ENCODE data around the gene TRIM66.
"Not testable (repeated sequence)": the region's sequence is repeated elsewhere in the genome, so short reads cannot be mapped to it uniquely, and the experiment has no call there.

Gene TRIM66

DNA sequence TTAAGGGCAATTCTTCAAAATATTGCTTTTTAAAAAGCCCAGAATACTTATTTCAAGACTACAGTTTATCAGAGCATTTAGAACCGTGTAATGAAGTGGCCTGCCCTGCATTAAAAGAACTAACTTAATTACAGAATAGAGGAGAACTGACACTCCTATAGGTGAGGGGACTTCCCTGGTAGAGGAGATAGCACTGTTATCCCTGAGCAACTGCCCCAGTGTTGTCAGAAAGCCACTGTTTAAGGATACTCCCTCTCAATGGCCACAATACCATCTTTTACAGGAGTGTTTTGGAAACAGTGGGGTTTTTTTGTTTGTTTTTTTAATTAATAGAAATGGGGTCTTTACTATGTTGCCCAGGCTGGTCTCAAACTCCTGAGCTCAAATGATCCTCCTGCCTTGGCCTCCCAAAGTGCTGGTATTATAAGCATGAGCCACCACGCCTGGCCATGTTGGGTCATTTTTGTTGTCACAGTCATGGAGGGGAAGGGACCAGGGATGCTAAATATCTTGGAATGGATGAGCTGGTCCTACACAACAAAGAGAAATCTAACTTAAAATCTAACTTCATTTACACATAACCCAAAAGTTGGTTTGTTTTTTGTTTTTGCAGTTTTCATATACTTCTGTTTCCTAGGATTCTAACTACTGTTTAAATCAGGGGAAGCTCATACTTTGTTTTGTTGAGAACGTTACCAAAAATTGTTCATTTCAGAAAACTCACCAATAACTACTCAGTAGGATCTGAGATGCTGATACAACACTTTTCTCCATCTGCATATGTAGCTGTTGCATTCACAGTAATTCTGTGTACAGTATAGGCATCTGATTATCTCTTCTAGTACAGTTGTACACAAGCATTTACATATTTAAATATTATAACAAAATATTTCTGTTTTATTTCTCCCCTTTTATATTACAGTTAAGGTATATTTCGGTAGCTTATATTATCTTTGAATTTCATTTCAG lies 8.2 kb upstream of the TRIM66 start:
- no peak for DNase-seq

DNA sequence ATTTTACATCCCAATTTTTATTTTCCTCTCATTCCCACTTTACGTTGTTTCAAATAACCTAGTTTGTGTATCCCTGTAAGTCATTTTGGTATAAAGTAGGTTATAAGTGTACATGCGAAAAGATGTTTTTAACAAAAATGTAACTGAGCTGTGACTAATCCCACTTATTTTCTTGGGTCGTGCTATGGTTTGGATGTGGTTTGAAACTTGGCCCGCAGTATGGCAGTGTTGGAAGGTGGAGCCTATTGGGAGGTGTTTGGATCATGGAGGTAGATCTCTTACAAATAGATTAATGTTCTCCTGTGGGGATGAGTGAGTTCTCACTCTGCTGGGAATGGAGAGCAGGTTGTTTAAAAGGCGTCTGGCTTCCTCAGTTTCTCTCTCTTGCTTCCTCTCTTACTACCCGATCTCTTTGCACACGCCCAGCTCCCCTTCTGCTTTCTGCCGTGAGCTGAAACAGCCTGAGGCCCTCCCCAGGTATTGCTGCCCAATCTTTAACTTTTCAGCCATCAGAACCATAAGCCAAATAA lies 7.3 kb upstream of the TRIM66 start:
- peak in 1 of 3 experiments; percentile 28 for DNase-seq

DNA sequence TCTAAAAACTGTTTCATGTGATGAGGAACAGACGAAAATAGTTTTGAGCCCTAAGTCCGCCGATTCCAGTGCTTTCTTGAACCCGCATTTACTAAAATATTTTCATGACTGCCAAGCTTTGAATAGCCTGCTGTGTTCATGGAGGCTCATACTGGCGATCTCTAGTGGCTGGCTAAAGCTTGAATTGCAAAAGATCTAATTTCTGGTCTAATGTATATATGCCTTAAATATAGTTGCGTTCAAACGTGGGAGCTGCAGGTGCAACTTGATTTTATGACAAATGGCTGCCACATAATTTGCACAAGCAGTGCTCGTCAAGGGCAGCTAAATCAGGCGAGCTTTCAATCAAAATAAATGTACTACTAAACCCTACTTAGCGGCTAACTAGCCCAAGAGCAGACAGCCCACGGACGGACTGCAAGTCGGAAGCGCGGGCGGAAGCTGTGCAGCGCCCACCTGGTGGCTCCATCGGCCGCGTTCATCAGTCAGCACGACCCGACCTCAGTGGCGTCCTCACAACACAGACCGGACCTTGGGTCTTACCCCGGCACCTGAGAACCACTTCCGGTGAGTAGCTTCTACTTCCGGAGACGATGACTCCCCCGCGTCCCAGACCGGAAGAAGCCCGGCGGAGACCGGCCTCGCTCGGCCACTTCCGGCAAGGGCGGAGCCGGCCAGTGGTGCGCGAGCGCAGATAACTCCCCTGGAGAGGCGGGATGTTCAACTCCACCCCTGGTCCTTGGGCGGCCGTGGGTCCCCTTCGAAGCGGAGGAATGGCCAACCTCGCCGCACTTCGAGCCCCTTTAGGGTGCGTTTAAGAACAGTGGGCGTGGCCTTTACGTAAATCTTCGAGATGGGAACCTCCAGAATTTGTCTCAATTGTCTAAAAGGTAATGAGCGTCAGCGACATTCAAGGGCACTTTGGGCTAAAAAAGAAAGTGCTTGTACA lies 6.2 kb upstream of the TRIM66 start:
- DNase-seq = peak; percentile 96 to 99 (median 99)

DNA sequence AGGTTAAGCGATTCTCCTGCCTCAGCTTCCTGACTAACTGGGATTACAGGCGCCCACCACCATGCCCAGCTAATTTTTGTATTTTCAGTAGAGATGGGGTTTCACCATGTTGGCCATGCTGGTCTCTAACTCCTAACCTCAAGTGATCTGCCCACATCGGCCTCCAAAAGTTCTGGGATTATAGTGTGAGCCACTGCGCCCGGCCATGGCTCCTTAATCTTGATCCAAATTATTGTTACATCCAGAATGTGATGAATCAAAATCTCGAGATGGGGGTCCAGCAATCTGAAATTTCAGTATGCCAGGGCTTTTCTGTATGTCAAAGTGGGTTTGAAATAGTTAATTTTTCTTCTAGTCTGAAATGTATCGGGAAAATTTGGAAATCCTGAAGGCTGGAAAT lies 3.9 kb upstream of the TRIM66 start:
- no peak for DNase-seq

DNA sequence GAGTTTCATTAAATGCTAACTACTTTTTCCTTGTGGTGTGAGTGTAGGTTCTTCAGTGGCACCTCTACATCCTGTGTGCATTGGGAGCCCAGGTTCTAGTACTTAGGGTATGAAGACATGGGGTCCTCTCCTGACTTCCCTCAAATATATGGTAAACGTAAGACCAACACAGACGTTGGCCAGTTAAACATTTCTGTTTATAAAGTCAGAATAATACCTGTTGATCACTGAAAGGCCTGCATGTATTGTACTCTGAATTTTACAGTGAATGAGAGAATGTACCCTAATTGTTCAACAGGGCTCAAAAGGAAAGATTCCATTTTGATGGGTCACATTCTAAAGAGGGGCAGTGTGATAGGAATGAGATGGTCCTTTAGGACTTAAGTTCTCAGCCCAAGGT lies 3.4 kb upstream of the TRIM66 start:
- no peak for DNase-seq

DNA sequence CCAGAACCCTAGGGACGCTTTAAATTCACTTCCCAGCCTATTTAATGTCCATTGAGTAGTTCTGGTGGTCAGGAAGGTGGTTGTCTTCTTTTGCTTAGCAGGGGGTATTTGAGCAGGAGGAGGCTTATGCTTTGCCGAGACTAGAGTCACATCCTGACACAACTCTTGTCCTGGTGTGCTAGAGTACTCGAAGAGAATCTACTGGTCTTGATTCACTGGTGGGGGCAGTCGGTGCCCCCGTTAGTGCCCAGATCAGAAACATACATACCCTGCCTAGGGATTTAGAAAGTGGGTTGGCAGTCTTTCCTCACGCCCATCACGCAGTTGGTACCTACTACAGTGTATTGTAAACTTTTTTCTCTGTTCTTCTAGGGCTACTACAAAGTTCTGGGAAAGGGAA lies 2.8 kb upstream of the TRIM66 start:
- no peak for DNase-seq

DNA sequence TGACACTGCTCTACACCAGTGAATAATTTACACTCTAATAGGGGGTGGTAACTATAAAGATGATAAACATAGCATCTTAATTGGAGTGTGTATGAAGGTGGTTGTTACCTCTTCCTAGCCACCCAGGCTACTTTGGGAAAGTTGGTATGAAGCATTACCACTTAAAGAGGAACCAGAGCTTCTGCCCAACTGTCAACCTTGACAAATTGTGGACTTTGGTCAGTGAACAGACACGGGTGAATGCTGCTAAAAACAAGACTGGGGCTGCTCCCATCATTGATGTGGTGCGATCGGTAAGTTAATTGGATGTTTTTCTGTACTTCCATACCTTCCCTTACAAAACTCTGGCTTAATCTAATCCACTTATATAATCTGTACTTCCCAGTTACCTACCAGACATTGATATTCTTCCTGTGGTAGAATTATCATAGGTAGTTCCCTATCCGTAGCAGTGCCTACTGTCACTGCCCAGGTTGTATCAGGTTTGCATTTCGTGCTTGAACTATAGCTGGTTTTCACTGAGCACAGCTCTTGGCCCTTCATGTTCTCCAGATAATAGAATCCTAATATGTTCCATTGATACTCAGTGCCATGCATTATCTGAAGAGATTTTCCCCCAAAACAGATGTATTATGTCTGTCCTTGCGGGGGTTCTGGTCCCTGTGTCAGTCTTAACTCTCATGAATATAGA lies 2.3 kb upstream of the TRIM66 start:
- DNase-seq = no peak

DNA sequence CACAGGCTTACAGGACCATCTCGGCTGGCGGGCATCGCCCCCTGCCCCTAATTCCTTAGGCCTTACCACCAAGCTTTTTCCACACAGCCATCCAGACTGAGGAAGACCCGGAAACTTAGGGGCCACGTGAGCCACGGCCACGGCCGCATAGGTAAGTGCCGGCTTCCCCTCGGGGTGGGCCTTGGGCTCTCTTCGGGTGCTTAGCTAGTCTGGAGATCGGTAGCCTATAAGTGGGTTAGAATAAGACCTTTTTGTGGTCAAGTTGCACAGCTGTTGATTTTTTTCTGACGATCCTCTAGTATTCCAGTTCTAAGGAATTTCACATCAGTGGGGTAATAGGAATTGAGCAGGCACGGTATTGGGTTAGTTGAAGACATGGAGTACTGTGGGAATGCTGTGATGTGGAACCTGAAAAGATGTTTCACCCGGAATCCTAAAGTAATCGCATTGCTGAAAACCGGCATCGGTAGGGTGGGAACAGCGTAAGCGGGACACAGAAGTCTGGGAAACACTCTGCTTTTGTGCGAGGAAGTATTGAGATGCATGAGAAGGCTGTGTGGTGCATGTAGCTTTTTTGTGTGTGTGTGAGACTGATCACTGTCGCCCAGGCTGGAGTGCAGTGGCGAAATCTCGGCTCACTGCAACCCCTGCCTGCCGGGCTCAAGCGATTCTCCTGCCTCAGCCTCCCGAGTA lies 796 bp upstream of the TRIM66 start:
- peak in 1 of 3 experiments; percentile 47 for DNase-seq

DNA sequence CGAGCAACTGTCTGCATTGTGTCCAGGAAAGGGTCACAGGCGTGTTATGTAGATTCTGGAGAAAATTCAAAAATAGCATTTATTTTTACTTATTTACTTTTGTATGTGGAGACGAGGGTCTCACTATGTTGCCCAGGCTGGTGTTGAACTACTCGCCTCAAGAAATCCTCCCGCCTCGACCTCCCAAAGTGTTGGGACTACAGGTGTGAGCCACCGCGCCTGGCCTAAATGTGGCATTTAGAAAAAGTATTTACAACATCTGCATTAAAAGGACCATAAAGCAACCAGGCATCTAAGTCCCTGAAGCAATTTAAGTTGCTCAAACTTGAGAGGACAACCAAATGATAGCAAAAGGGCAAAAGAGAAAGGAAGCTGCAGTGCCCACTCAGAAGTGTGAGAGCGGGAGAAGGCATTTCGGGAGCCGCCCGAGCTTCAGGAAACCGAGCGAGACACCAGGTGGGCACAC lies 595 bp downstream of the TRIM66 start:
- no peak for DNase-seq

DNA sequence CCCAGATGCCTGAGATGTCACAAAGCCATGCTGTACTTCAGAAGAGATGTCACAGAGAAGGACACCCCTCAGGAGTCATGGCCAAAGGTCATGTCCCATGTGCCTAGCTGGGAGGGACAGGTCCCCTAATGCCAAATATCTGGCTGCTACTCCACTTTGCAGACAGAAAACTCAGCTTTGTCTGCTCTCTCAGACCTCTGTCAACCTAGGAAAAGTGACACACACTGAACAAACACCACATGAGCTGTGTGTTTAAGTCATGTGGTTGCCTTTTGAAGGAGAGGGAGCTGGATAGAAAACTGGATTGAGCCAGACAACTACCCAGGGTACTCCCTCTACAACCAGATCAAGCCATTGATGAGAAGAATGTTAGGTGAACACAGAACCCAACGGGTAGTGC lies 3.5 kb downstream of the TRIM66 start:
- no peak for DNase-seq

DNA sequence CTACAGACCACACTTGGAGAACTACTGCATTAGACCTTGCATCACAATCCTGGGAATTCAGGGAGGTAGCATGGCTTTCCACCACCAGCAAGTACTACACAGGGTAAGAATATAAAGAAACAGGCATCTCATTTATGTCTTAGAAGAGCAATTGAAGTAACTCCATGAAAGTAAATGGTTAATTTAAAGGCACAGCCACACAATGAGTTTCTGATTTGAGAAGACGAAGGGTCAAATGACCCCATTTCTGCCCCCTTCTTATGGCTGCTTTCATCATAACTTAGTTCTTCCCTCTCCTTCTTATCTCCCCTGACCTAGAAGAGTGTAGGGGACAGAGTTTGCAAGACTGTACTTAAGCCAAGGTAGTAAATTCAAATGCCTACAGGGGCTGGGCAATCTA lies 6.0 kb downstream of the TRIM66 start:
- DNase-seq = no peak

DNA sequence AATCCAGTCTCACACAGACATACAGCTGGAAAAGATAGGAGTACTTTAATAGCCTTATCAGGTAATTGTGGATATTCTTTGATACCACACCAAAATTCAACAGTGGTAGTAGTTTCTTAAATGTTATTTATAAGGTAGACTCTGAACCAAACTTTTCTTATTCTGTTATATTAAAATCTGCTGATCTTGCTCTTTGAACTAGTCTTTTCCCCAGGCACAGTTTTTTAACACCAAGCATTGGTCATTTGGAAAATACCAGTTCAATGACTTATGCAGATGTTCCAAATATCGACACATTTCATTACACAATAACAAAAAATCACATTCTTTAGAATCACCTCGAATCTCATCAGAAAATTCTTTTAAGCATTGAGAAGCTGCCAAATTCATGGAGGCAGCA lies 7.6 kb downstream of the TRIM66 start:
- DNase-seq = no peak

DNA sequence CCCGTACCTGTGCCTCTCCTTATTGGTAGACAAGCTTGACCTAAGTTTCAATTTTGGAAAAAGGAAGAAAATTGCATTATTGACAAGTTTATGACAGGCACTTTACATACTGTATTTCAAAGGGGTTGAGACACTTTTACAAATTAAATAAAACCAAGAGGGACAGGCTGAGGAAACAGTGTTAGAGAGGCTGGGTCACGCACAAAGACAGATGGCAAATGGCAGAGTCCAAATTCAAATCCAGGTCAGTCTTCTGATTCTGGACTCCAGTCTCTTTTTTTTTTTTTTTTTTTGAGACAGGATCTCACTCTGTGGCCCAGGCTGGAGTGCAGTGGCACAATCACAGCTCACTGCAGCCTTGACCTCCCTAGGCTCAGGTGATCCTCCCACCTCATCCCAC lies 10.1 kb downstream of the TRIM66 start:
- DNase-seq = no peak

DNA sequence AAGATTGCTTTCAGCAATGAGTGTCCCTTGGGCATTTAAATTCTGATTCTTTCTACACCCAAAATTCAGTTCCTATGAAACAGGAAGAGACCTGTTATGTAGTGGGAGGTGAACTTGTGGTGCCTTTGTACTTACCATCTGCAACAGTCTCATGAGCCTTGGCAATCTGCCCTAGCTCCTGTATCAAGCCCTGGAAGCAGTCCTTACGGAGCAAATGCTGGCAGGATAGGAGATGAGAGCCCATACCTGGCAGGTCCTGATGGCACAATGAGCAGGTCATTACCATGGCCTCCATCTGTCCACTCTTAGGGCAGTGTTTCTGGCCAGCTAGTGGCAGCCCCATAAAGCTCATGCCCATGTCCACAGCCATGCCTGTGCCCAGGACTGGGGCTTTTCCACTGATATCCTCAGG lies 10.8 kb downstream of the TRIM66 start:
- no peak for DNase-seq

DNA sequence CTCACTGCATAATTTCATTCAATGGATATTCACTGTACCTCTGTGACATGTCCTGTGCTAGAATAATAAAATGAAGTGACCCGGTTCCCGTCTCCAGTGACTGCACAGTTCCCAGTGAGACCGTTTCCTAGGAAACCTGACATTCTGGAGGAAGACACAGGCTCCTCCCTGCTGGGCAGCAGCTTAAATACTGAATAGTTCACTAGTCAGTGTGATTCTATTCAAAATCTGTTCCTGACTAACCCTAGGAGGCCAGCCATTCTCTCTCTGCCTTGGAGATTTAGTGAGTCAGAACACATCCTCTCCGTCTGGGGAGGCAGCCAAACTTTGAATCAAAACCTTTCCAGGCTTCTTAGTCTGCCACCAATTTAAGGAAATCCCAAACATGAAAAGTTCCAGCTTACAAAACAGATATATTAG lies 11.3 kb downstream of the TRIM66 start:
- peak in 1 of 3 experiments; percentile 10 for DNase-seq

DNA sequence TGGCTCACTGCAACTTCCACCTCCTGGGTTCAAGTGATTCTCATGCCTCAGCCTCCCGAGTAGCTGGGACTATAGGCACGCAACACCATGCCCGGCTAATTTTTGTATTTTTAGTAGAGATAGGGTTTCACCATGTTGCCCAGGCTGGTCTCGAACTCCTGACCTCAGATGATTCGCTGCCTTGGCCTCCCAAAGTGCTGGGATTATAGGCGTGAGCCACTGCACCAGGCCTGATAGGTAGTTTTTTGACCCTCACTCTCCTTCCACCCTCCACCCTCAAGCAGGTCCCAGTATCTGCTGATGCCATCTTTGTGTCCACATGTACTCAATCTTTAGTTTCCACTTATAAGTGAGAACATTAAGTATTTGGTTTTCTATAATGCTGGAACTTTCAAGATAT lies 12.4 kb downstream of the TRIM66 start:
- not testable (repeated sequence) for DNase-seq

DNA sequence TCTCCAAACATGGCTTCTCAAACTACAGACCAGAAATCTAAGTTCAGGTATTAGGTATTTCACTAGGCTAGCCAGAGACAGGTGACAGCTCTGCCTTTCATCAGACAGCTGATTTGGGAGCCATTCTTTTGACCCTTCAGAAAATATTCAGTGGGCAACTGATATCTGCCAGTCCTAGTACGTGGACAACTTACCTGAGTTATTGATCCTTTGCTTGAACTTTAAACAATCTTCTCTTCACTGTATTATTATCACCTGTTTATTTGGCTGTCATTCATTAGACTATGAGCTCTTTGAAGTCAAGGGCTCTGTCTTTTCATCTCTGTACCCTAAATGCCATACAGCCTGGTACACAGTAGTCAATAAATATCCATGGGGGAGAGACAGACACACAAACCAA lies 17.2 kb downstream of the TRIM66 start:
- no peak for DNase-seq

DNA sequence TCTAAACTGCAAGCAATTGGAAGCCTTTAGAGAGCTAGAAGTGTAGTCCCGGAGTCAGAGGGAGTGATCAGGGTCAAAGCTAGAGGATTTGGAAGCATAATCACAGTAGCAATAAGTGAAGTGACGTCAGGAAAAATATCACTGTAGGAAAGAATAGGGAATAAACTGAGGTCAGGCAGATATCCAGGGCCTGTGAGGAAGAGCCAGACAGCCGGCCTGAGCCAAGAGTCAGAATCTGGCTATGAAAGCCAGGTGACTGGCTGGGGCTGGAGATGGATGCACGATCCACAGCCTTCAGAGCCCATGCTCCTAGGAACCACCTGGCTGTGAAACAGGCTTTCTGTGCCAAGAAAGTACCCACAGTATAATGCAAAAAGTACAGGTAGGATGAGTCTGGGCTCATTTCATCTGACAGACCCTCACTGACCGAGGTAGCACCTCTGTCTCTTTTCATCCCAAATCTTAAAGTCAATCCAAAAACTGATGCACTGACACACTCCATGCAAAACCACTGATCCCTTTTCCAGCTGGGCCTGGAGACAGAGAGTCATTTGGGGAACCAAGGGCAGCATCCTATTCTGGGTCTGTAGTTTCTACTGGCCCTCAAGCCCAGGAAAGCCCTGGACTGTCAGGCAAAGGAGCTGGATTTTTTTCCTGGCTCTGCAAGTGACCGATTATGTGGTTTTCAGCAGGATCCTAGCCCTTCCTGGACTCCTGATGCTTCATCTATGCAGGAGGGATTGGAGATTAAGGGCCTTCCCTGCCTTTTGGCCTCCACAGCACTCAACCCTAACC lies 21.3 kb downstream of the TRIM66 start:
- no peak for DNase-seq

DNA sequence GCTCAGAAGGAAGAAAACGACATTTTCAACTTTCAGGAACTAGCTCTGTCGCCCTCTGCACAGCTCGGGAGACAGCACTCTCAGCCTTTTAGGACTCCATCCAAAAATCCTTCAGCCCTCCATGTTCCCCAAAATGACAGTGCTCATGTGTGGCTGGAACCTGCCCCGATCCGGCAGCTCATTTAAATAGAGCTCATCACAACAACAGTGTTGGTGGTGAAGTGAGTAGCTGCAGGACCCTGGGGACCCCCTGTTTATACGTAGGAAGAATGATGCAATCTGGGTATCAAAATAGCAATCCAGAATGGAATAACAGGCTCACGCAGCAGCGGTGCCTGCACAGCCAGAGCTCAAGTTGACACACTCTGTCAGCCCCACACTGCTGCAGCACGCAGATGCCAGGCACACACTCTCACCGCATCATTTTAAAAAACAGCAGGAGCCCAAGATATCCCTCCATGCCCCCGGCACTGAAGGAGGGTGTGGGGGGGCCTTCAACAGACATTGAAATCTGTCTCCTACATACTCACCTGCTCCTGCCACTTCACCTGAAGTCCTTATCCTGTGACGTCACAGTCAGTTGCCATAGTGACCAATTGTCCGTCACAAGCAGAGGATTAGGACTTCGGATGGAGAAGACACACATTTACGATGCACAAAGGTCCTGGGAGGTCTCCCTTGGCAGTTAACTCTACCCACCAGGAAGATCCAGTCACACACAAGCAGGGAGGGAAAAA lies 24.0 kb downstream of the TRIM66 start:
- peak; percentile 48 to 81 (median 54) for DNase-seq

DNA sequence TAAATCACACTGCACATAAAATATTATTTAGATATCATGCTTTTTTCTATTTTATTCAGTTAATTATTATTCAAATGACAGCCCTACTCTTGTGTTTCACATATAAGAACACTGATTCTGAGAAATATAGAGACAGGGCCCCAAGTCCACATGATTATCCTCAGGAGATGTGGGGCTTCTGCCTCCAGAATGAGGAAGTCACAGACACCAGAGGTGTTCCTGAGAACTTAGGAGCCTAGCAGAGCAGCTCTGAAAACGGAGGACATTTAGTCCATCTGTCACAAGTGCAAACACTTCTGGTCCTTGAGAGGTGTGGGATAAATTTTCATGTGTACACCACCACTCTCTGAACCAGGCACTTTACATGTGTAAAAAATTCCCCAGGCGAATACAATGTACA lies 26.2 kb downstream of the TRIM66 start:
- no peak for DNase-seq
